Measurements from ENCODE around the gene CATSPERZ. TPM values are rescaled to one million over a fixed set of nuclear protein-coding genes. Genes with fewer than 3 reads are reported as not detected.

Gene CATSPERZ
- total and polyA plus RNA-seq, 2 of the 13 experiments (the other 11 are each of a cell fraction or from before 2014, with no cell fraction given): 0.22 to 0.48 TPM

DNA sequence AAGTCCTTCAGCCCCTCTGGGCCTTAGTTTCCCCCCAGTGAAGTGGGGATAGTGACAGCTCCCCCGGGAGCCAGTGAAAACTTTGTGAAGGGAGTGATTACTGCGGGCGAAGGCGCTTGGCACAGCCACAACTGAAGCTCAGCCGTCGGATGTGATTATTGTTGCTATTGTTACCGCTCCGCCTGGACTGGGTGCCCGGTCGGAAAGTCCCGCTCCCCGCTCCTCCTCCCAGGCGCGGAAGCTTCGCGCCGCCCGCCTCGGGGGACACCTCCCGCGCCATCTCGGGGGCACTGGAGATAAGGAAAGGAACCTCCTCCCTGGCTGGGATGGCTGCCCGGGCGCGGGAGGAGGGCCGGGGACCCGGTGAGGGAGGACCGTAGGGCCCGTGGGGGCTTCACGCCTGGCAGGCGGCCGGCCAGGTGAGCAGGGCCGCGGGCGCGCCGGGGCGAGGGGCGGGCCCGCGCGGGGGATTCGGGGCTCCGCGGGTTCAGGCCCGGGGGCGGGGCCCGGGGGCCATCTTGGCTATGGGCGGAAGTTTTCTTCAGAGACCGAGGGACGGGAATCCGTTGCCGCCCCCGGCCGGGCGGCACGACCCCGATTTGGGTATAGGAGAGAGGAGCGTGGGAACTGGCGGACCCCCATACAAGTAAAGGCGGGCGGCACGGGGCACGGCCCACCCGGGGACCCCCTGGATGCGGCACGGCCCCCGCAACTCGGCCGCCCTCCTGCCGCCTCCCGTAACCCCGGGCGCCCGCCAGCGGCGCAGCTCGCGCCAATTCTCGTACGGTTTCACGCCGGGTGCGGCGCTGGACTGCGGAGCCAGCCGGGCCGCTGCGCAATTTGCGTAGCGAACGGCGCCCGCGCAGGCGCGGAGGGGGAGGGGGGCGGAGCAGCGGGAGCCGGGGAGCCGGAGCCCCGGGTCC is 14.9 kb upstream of the CATSPERZ start, which contains the start of gene GPR137 (continued):
- no peak for TF ChIP-seq ZC3H4 (CRISPR knock-in tag; IDR thresholded peaks at IDR 0.05; ENCODE audit: borderline replicate concordance)
- no peak for TF ChIP-seq ZNF761 (CRISPR knock-in tag; conservative IDR thresholded peaks at IDR 0.05)
- TF ChIP-seq HNRNPK (IDR thresholded peaks at IDR 0.05; ENCODE audit: low read depth, low read length, poor library complexity, severe bottlenecking): no peak
- TF ChIP-seq ZSCAN30 (CRISPR knock-in tag; IDR thresholded peaks at IDR 0.05): no peak
- no peak for TF ChIP-seq TSC22D2 (CRISPR knock-in tag; IDR thresholded peaks at IDR 0.05; ENCODE audit: borderline replicate concordance)
- TF ChIP-seq ZNF629 (CRISPR knock-in tag; conservative IDR thresholded peaks at IDR 0.05): no peak
- TF ChIP-seq, protein P1, sequence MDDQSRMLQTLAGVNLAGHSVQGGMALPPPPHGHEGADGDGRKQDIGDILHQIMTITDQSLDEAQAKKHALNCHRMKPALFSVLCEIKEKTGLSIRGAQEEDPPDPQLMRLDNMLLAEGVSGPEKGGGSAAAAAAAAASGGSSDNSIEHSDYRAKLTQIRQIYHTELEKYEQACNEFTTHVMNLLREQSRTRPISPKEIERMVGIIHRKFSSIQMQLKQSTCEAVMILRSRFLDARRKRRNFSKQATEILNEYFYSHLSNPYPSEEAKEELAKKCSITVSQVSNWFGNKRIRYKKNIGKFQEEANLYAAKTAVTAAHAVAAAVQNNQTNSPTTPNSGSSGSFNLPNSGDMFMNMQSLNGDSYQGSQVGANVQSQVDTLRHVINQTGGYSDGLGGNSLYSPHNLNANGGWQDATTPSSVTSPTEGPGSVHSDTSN (CRISPR knock-in tag; IDR thresholded peaks at IDR 0.05; ENCODE audit: borderline replicate concordance): no peak
- TF ChIP-seq ARNT (IDR thresholded peaks at IDR 0.05): no peak
- TF ChIP-seq SETDB1 (CRISPR knock-in tag; IDR thresholded peaks at IDR 0.05; ENCODE audit: borderline replicate concordance): no peak
- TF ChIP-seq ZNF567 (CRISPR knock-in tag; IDR thresholded peaks at IDR 0.05; ENCODE audit: borderline replicate concordance): no peak
- TF ChIP-seq, protein P2, sequence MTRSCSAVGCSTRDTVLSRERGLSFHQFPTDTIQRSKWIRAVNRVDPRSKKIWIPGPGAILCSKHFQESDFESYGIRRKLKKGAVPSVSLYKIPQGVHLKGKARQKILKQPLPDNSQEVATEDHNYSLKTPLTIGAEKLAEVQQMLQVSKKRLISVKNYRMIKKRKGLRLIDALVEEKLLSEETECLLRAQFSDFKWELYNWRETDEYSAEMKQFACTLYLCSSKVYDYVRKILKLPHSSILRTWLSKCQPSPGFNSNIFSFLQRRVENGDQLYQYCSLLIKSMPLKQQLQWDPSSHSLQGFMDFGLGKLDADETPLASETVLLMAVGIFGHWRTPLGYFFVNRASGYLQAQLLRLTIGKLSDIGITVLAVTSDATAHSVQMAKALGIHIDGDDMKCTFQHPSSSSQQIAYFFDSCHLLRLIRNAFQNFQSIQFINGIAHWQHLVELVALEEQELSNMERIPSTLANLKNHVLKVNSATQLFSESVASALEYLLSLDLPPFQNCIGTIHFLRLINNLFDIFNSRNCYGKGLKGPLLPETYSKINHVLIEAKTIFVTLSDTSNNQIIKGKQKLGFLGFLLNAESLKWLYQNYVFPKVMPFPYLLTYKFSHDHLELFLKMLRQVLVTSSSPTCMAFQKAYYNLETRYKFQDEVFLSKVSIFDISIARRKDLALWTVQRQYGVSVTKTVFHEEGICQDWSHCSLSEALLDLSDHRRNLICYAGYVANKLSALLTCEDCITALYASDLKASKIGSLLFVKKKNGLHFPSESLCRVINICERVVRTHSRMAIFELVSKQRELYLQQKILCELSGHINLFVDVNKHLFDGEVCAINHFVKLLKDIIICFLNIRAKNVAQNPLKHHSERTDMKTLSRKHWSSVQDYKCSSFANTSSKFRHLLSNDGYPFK (CRISPR knock-in tag; IDR thresholded peaks at IDR 0.05; ENCODE audit: borderline replicate concordance): no peak
- no peak for TF ChIP-seq ATRX (CRISPR knock-in tag; IDR thresholded peaks at IDR 0.05; ENCODE audit: borderline replicate concordance)
- no peak; the same call in 1 of the 2 replicates for TF ChIP-seq ZNF441 (CRISPR knock-in tag; IDR thresholded peaks at IDR 0.05; ENCODE audit: borderline replicate concordance)
- TF ChIP-seq MEF2D (CRISPR knock-in tag; IDR thresholded peaks at IDR 0.05): peak; percentile 5; the same call in 1 of the 2 replicates
- TF ChIP-seq ZNF547 (CRISPR knock-in tag; IDR thresholded peaks at IDR 0.05): no peak
- TF ChIP-seq, protein P3, sequence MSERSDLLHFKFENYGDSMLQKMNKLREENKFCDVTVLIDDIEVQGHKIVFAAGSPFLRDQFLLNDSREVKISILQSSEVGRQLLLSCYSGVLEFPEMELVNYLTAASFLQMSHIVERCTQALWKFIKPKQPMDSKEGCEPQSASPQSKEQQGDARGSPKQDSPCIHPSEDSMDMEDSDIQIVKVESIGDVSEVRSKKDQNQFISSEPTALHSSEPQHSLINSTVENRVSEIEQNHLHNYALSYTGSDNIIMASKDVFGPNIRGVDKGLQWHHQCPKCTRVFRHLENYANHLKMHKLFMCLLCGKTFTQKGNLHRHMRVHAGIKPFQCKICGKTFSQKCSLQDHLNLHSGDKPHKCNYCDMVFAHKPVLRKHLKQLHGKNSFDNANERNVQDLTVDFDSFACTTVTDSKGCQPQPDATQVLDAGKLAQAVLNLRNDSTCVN (CRISPR knock-in tag; IDR thresholded peaks at IDR 0.05; ENCODE audit: borderline replicate concordance): no peak
- no peak for TF ChIP-seq ARNTL (CRISPR knock-in tag; IDR thresholded peaks at IDR 0.05)
- TF ChIP-seq TCF7 (IDR thresholded peaks at IDR 0.05; ENCODE audit: low read depth): no peak
- TF ChIP-seq, protein P4, sequence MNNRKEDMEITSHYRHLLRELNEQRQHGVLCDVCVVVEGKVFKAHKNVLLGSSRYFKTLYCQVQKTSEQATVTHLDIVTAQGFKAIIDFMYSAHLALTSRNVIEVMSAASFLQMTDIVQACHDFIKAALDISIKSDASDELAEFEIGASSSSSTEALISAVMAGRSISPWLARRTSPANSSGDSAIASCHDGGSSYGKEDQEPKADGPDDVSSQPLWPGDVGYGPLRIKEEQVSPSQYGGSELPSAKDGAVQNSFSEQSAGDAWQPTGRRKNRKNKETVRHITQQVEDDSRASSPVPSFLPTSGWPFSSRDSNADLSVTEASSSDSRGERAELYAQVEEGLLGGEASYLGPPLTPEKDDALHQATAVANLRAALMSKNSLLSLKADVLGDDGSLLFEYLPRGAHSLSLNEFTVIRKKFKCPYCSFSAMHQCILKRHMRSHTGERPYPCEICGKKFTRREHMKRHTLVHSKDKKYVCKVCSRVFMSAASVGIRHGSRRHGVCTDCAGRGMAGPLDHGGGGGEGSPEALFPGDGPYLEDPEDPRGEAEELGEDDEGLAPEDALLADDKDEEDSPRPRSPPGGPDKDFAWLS (CRISPR knock-in tag; IDR thresholded peaks at IDR 0.05; ENCODE audit: borderline replicate concordance): no peak
- no peak for TF ChIP-seq ZNF446 (CRISPR knock-in tag; IDR thresholded peaks at IDR 0.05)
- TF ChIP-seq SYNCRIP (IDR thresholded peaks at IDR 0.05; ENCODE audit: insufficient read depth, low read depth, low read length): no peak
- TF ChIP-seq REXO4 (CRISPR knock-in tag; IDR thresholded peaks at IDR 0.05; ENCODE audit: borderline replicate concordance): no peak

All from HepG2 (cell line).